LNCaP clone FGC (cell line): ENCODE results near the gene PIBF1.
"Not testable (repeated sequence)": the region's sequence is repeated elsewhere in the genome, so short reads cannot be mapped to it uniquely, and the experiment has no call there.

Experiments
- DNase-seq: peaks from one replicate; pipeline ENCODE4 v3.0.0-alpha.2; 2011; ENCODE audit warnings: low read depth
- H3K4me3 ChIP-seq: 2 replicates; pipeline ENCODE4 v1.5.1; 2011; ENCODE audit warnings: mild to moderate bottlenecking, low read depth, low read length, control low read depth
- CTCF ChIP-seq: IDR thresholded peaks from 2 replicates; pipeline ENCODE4 v1.5.1; 2012; ENCODE audit warnings: mild to moderate bottlenecking; ENCODE audit not compliant: control insufficient read depth, insufficient read depth; ENCODE audit errors: extremely low read depth

The PIBF1 gene

GRCh38 chr13:72896869-72897268 lies 114.9 kb downstream of the PIBF1 start:
- no peak overlapping the region for H3K4me3 ChIP-seq
- DNase-seq, result no peak
- no peak for TF ChIP-seq CTCF

DNA sequence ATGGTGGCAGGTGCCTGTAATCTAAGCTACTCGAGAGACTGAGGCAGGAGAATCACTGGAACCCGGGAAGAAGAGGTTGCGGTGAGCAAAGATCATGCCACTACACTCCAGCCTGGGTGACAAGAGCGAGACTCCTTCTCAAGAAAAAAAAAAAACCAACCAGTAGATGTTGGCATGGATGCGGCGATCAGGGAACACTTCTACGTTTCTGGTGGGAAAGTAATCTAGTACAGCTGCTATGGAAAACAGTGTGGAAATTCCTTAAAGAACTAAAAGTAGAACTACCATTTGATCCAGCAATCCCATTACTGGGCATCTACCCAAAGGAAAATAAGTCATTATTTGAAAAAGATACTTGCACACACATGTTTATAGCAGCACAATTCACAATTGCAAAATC lies 119.6 kb downstream of the PIBF1 start:
- H3K4me3 ChIP-seq, DNase-seq: not testable (repeated sequence)

- no peak overlapping the region for H3K4me3 ChIP-seq
- TF ChIP-seq CTCF, result no peak
- no peak for DNase-seq
Measured at GRCh38 chr13:72908416-72908815, 126.5 kb downstream of the PIBF1 start.

GRCh38 chr13:72911981-72912380 lies 130.0 kb downstream of the PIBF1 start:
- DNase-seq, result no peak
- TF ChIP-seq CTCF, result no peak
- H3K4me3 ChIP-seq, result no peak overlapping the region

DNA sequence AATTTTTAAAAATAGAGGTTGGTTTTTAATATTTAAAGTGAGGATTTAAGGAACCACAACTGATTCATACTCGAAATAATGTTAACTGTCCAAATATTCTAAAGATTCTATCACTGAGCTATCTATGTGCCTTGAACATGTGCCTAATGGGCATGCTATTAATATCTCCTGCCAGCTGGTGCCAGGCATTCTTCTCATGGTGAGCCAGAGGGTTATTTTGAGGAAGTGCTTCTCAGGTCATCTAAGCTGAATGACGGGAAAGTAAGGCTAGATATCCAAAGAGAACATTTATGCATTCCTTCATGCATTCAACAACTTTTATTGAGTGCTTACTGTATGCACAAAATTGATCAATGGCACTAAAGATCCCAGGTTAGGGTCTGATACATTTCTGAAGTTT lies 138.2 kb downstream of the PIBF1 start:
- DNase-seq, result no peak
- TF ChIP-seq CTCF, result no peak

DNA sequence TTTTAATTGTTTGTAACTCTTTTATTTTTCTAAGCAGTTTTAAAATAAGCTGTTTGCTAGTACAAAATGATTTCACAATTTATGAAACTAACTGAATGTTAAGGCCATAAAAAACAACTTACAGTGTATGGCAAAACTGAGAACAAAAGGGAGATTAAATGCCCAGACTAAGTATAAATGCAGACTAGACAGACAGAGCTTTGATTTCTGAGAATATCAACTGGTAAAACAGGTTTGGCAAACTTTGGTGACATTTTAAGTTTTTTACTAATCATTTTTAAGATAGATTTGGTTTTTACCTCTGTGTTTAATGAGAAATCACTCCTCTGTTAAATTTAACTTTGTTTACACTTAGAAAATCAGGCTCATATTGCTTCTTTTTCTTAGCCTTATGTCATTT lies 149.4 kb downstream of the PIBF1 start:
- H3K4me3 ChIP-seq, result no peak overlapping the region
- no peak for DNase-seq

More for the DNA sequence above, 138.2 kb downstream of the PIBF1 start:
- H3K4me3 ChIP-seq, result no peak overlapping the region

DNA sequence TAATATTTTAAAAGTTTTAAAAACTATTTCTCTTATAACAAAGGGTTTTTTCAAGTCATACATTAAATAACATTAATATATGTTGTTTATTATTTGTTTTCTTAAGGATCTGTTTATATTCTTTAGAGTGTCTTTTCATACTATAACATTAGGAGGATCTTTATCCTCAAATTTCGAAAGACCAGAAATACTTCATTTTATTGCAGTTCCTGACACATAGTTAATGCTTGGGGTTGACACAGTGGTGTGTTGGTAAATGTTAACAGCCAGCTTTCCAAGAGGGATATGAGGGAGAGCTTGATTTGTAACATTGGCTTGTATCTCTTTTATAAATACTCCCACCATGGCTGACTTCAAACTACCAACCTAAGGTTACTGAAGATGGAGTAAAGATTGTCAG lies 150.3 kb downstream of the PIBF1 start:
- no peak overlapping the region for H3K4me3 ChIP-seq
- DNase-seq, result no peak
- no peak for TF ChIP-seq CTCF

More for the DNA sequence above, 149.4 kb downstream of the PIBF1 start:
- TF ChIP-seq CTCF, result no peak

DNA sequence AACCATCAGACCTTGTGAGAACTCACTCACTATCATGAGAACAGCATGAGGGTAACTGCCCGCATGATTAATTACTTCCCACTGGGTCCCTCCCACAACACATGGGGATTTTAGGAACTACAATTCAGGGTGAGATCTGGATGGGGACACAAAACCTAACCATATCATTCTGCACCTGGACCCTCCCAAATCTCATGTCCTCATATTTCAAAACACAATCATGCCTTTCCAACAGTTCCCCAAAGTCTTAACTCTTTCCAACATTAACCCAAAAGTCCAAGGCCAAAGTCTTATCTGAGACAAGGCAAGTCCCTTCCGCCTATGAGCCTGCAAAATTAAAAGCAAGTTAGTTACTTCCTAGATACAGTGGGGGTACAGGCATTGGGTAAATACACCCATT lies 164.3 kb downstream of the PIBF1 start:
- DNase-seq, H3K4me3 ChIP-seq: not testable (repeated sequence)
